Esophagus (tissue), 2 donors: ENCODE measurements around the gene METTL13. TPM values are rescaled to one million over a fixed set of nuclear protein-coding genes. Genes with fewer than 3 reads are reported as not detected.

Source experiments
- H3K27ac ChIP-seq, 2 donors: one replicate each; pipeline ENCODE4 v1.5.1; 2013; ENCODE audit warnings: low read depth in 2 of 2, mild to moderate bottlenecking in 2 of 2, inconsistent platforms in 1 of 2, low read length in 1 of 2, moderate library complexity in 1 of 2
- H3K27me3 ChIP-seq, 2 donors: one replicate each; pipeline ENCODE4 v1.6.1; 2013; ENCODE audit warnings: low read length in 2 of 2, control low read depth in 1 of 2, mild to moderate bottlenecking in 1 of 2; ENCODE audit not compliant: insufficient read depth in 2 of 2, control insufficient read depth in 1 of 2
- H3K36me3 ChIP-seq, 2 donors: one replicate each; pipeline ENCODE4 v1.6.1; 2013; ENCODE audit warnings: low read length in 1 of 2; ENCODE audit not compliant: control insufficient read depth in 2 of 2, insufficient read depth in 2 of 2
- H3K4me1 ChIP-seq, 2 donors: one replicate each; pipeline ENCODE4 v1.6.1; 2013; ENCODE audit warnings: low read length in 1 of 2; ENCODE audit not compliant: control insufficient read depth in 2 of 2, insufficient read depth in 2 of 2
- H3K4me3 ChIP-seq, 2 donors: one replicate each; pipeline ENCODE4 v1.5.1; 2013; ENCODE audit warnings: low read length in 2 of 2, mild to moderate bottlenecking in 2 of 2, low read depth in 1 of 2, moderate library complexity in 1 of 2
- H3K9me3 ChIP-seq, 2 donors: one replicate each; pipeline ENCODE4 v1.6.1; 2013; ENCODE audit warnings: mild to moderate bottlenecking in 2 of 2, low read depth in 1 of 2, low read length in 1 of 2, moderate library complexity in 1 of 2; ENCODE audit not compliant: control insufficient read depth in 2 of 2, insufficient read depth in 1 of 2
- WGBS, 2 donors: extraction: QIAGEN DNeasy Blood & Tissue Kit; methylation state at CpG; one replicate each; pipeline ENCODE4 v1.1.7; 2013; 5-methylcytosine and 5-hydroxymethylcytosine counted together
- polyA plus RNA-seq, 2 donors: library from polyadenylated mRNA; stranded (reverse); fragments of 200-250 nt; gene quantifications; one replicate each; pipeline ENCODE4 v1.2.3, GENCODE V29; 2013
- donor health status: healthy with polysubstance abuse.
- donor health status: Bipolar disorder and iron deficiency.

METTL13 gene
- polyA plus RNA-seq, 2 donors, result 5.8 to 13.6 TPM

- no peak overlapping the region for H3K27ac ChIP-seq
- H3K9me3 ChIP-seq, result no peaks in the 10 kb centered on the region
- 90 to 93% methylated on average over 2 of the region's 2 CpGs for WGBS, 2 donors
- H3K27me3 ChIP-seq, result no peaks in the 10 kb centered on the region
- H3K4me1 ChIP-seq, result no peaks in the 10 kb centered on the region
- H3K36me3 ChIP-seq, result no peaks in the 10 kb centered on the region
- no peak overlapping the region for H3K4me3 ChIP-seq
These were observed 53.4 kb downstream of the METTL13 start for GRCh38 chr1:171834821-171835220.

- H3K9me3 ChIP-seq, result no peaks in the 10 kb centered on the region
- no peak overlapping the region for H3K4me3 ChIP-seq
- no peaks in the 10 kb centered on the region for H3K27me3 ChIP-seq
- no peak overlapping the region for H3K27ac ChIP-seq
- H3K36me3 ChIP-seq, result no peaks in the 10 kb centered on the region
- H3K4me1 ChIP-seq, result no peaks in the 10 kb centered on the region
These were observed 54.4 kb downstream of the METTL13 start for GRCh38 chr1:171835891-171836290.

GRCh38 chr1:171841050-171841910 lies 59.8 kb downstream of the METTL13 start, which contains the start of gene DNM3:
TSS of gene DNM3 (plus strand) at chr1:171841498. CDS start at chr1:171841657, 159 bp downstream.
- peak within 1 kb of the TSS; percentile 59 to 74 for H3K4me3 ChIP-seq
- H3K36me3 ChIP-seq, result no peaks in the 10 kb centered on the region
- no peaks in the 10 kb centered on the region for H3K9me3 ChIP-seq
- H3K27ac ChIP-seq, result peak within 1 kb of the TSS; percentile 62 to 83
- no peaks in the 10 kb centered on the region for H3K27me3 ChIP-seq
- 1 to 2% methylated on average over 70 to 85 of the region's 85 CpGs for WGBS, 2 donors
- peaks cover 6% of the 10 kb centered on the region in 2 donors for H3K4me1 ChIP-seq

GRCh38 chr1:171841931-171842761 lies 60.7 kb downstream of the METTL13 start:
- Histone ChIP-seq H3K36me3 (no peaks in the 10 kb centered on the region), H3K27me3 (no peaks in the 10 kb centered on the region), H3K9me3 (no peaks in the 10 kb centered on the region), H3K4me1 (peaks cover 6% of the 10 kb centered on the region in 2 donors), H3K27ac (peak overlapping the region in 1 of 2 donors; percentile 7), H3K4me3 (peak overlapping the region; percentile 59 to 74)
- WGBS, 2 donors, result 1 to 2% methylated on average over 39 to 40 of the region's 40 CpGs

- H3K36me3 ChIP-seq, result no peaks in the 10 kb centered on the region
- 75 to 87% methylated on average over 2 of the region's 2 CpGs for WGBS, 2 donors
- H3K4me1 ChIP-seq, result peaks cover 6% of the 10 kb centered on the region in 2 donors
- H3K27ac ChIP-seq, result no peak overlapping the region
- H3K9me3 ChIP-seq, result no peaks in the 10 kb centered on the region
- no peaks in the 10 kb centered on the region for H3K27me3 ChIP-seq
- H3K4me3 ChIP-seq, result no peak overlapping the region
These were observed 62.9 kb downstream of the METTL13 start for GRCh38 chr1:171844381-171844780.

GRCh38 chr1:171845998-171846397 lies 64.5 kb downstream of the METTL13 start:
- Histone ChIP-seq H3K27ac (no peak overlapping the region), H3K4me1 (peaks cover 6% of the 10 kb centered on the region in 2 donors), H3K4me3 (no peak overlapping the region), H3K27me3 (no peaks in the 10 kb centered on the region), H3K36me3 (no peaks in the 10 kb centered on the region), H3K9me3 (no peaks in the 10 kb centered on the region)

Other genes starting within 250 kb of the METTL13 start
- not detected for gene MYOCOS, start 159.4 kb upstream of the METTL13 start, polyA plus RNA-seq
- 1 to 10 TPM; 3.3 to 4.6 TPM for gene MYOC, start 129.0 kb upstream of the METTL13 start, polyA plus RNA-seq
- 1 to 10 TPM; 5.0 to 5.5 TPM for gene VAMP4, start 39.6 kb upstream of the METTL13 start, polyA plus RNA-seq
- under 1 TPM; 0.53 to 0.76 TPM for gene DNM3, start 59.8 kb downstream of the METTL13 start, polyA plus RNA-seq